ENCODE results near the gene SLC13A3. TPM values are rescaled to one million over a fixed set of nuclear protein-coding genes. Genes with fewer than 3 reads are reported as not detected.

Gene SLC13A3
- total RNA-seq, 4 donors from 2014 or later: 0.62 to 1.6 (median 0.80) TPM

GRCh38 chr20:46570956-46571355 is 80.3 kb downstream of the SLC13A3 start:
- TF ChIP-seq EP300 (IDR thresholded peaks at IDR 0.05) (no peak), CTCF (IDR thresholded peaks at IDR 0.05) (no peak), POLR2A (IDR thresholded peaks at IDR 0.05) (no peak), POLR2AphosphoS5 (IDR thresholded peaks at IDR 0.05) (no peak)
- H3K27ac ChIP-seq: no peak overlapping the region
- H3K9me3 ChIP-seq: no peaks in the 10 kb centered on the region
- no peaks in the 10 kb centered on the region for H3K27me3 ChIP-seq
- ATAC-seq: no peak
- no peaks in the 10 kb centered on the region for H3K36me3 ChIP-seq
- H3K4me3 ChIP-seq: no peak overlapping the region
- 72 to 83% methylated on average over 5 of the region's 5 CpGs for WGBS, 2 donors (ENCODE audit: low coverage in 1 of 2)
- H3K4me1 ChIP-seq: peaks cover 0 to 28% (median 3%) of the 10 kb centered on the region in 3 donors

DNA sequence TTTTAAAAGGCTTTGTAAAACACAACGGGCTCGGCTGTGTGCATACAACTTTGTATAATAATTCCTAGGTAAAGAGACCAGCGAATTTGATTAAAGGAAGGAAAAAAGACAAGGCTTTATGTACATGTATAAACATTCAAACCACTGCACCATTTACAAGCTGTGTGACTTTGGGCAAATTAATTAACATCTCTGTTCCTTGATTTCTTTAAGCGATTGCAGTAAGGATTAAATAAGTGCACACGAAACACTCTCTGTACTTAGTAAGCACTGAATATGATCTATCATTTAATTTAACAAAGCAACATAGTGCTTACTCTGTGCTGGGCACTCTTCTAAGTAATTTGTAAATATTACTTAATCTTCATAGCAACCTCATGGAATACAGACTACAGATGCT is 81.3 kb downstream of the SLC13A3 start:
- H3K36me3 ChIP-seq: no peaks in the 10 kb centered on the region
- H3K27ac ChIP-seq: no peak overlapping the region
- no peak overlapping the region for H3K4me3 ChIP-seq
- WGBS, 2 donors (ENCODE audit: low coverage in 1 of 2): 73 to 85% methylated on average over 5 of the region's 5 CpGs
- ATAC-seq: no peak
- TF ChIP-seq EP300 (IDR thresholded peaks at IDR 0.05) (no peak), CTCF (IDR thresholded peaks at IDR 0.05) (no peak), POLR2AphosphoS5 (IDR thresholded peaks at IDR 0.05) (no peak), POLR2A (IDR thresholded peaks at IDR 0.05) (no peak)
- H3K27me3 ChIP-seq: no peaks in the 10 kb centered on the region
- H3K9me3 ChIP-seq: no peaks in the 10 kb centered on the region
- peaks cover 0 to 28% (median 3%) of the 10 kb centered on the region in 3 donors for H3K4me1 ChIP-seq

DNA sequence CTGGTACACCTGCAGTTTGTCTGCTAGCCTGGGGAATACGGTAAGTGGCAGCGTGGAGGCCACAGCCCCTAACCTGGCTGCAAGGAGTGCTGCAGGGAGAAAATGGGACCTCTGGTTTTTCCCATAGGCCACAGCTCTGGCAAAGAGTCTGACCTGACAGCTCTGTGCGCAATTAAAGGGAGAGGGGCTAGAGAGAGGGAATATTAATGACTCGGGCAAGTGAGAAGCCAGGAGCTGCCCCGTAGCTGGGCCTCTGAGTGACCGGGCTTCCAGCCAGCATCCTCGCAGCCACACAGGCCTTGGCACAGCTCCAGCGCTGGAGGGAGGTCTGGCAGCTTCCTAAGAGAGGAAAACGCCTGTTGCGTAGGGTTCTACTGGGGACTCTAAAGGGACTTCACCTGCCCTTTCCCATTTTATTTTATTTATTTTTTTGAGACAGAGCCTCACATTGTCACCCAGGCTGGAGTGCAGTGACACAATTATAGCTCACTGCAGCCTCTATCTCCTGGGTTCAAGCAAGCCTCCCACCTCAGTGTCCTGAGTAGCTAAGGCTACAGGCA is 82.6 kb downstream of the SLC13A3 start:
- WGBS, 2 donors (ENCODE audit: low coverage in 1 of 2): 0 to 11% methylated on average over 5 of the region's 10 CpGs
- H3K27ac ChIP-seq: no peak overlapping the region
- no peak overlapping the region for H3K4me3 ChIP-seq
- TF ChIP-seq POLR2AphosphoS5 (IDR thresholded peaks at IDR 0.05): peak; percentile 13
- TF ChIP-seq EP300 (IDR thresholded peaks at IDR 0.05): no peak
- peaks cover 0 to 28% (median 3%) of the 10 kb centered on the region in 3 donors for H3K4me1 ChIP-seq
- no peaks in the 10 kb centered on the region for H3K27me3 ChIP-seq
- H3K9me3 ChIP-seq: no peaks in the 10 kb centered on the region
- ATAC-seq: peak; percentile 72
- no peaks in the 10 kb centered on the region for H3K36me3 ChIP-seq

GRCh38 chr20:46566125-46566524 is 85.1 kb downstream of the SLC13A3 start:
- H3K36me3 ChIP-seq: no peaks in the 10 kb centered on the region
- no peak overlapping the region for H3K27ac ChIP-seq
- no peaks in the 10 kb centered on the region for H3K9me3 ChIP-seq
- H3K4me1 ChIP-seq: peaks cover 0 to 34% (median 6%) of the 10 kb centered on the region in 3 donors
- H3K27me3 ChIP-seq: no peaks in the 10 kb centered on the region
- ATAC-seq: no peak
- no peak overlapping the region for H3K4me3 ChIP-seq
- WGBS, 2 donors (ENCODE audit: low coverage in 1 of 2): 74% methylated on average over 2 of the region's 10 CpGs; no CpG with 5 or more reads in 1 of the 2 donors
- TF ChIP-seq EP300 (IDR thresholded peaks at IDR 0.05) (no peak), CTCF (IDR thresholded peaks at IDR 0.05) (no peak), POLR2A (IDR thresholded peaks at IDR 0.05) (no peak), POLR2AphosphoS5 (IDR thresholded peaks at IDR 0.05) (no peak)

DNA sequence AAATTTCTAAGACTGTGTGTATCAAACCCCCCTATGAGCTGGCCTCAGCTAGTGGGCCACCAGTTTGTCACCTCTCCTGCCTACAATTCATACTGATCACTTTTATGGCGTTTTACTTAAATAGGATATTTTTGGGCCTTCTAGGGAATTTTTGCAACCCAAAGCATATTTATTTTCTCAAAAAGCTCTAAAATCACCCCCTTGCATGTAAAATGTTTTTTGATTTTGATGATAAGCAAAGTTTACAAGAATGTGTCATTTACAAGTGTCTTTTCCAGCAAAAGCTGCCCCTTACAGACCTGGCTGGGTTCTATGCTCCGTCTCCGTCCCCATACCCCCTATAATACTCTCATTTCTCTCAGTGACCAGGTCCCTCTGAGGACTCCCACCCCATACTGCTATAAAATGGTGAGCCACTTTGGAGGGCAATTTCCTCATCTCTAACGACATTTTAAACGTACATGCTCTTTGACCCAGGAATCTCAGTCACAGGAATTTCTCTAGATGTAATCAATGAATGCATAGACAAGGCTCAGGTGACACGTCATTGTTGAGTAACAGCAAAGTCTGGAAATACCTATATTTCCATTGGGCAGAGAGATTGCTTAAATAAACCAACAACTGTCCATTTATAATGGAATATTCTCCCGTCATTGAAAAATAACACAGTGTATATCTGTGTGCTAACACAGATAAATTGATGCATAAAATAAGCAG is 86.9 kb downstream of the SLC13A3 start:
- ATAC-seq: no peak
- Histone ChIP-seq H3K27ac (no peak overlapping the region), H3K4me3 (no peak overlapping the region), H3K27me3 (no peaks in the 10 kb centered on the region), H3K36me3 (no peaks in the 10 kb centered on the region), H3K4me1 (peaks cover 0 to 34% (median 6%) of the 10 kb centered on the region in 3 donors), H3K9me3 (no peaks in the 10 kb centered on the region)
- 62 to 93% methylated on average over 7 of the region's 7 CpGs for WGBS, 2 donors (ENCODE audit: low coverage in 1 of 2)
- no peak for TF ChIP-seq POLR2A (IDR thresholded peaks at IDR 0.05)
- TF ChIP-seq CTCF (IDR thresholded peaks at IDR 0.05): no peak
- no peak for TF ChIP-seq EP300 (IDR thresholded peaks at IDR 0.05)
- no peak for TF ChIP-seq POLR2AphosphoS5 (IDR thresholded peaks at IDR 0.05)

Data from gastroesophageal sphincter (tissue), 4 donors.